CD4-positive, alpha-beta T cell (primary cell): ENCODE measurements around the gene BMP3. TPM values are rescaled to one million over a fixed set of nuclear protein-coding genes. Genes with fewer than 3 reads are reported as not detected.

ENCODE experiments used
- ATAC-seq: fragments of 200-7000 bp; cut with Tn5 transposase; one replicate; pipeline ENCODE4 v1.10.0; 2022; ENCODE audit warnings: mild to moderate bottlenecking; ENCODE audit not compliant: poor library complexity
- CTCF ChIA-PET: fragments of 350-600 bp; sonication (Branson Sonifier 250); formaldehyde crosslinking; loops from one replicate; lab custom pipeline; 2021; ENCODE audit warnings: antibody characterized with exemption, inconsistent platforms; lab: Charles Lee
- POLR2A ChIA-PET: fragments of 350-600 bp; sonication (Branson Sonifier 250); formaldehyde crosslinking; loops from one replicate; lab custom pipeline; 2021; ENCODE audit warnings: antibody characterized with exemption, inconsistent platforms; lab: Charles Lee
- DNase-seq, 14 experiments: peaks; one replicate each; pipeline ENCODE4 v3.0.0-alpha.2; 2013 to 2020; ENCODE audit warnings: mixed read lengths in 2 of 14
- H3K27ac ChIP-seq, 2 donors: one replicate each; pipeline versions ENCODE4 v1.5.1 to v1.7.0; 2013; ENCODE audit warnings: low read length in 2 of 2, low read depth in 1 of 2, mild to moderate bottlenecking in 1 of 2
- H3K27me3 ChIP-seq, 2 experiments: 1 replicate in 1 of 2; 2 replicates in 1 of 2; pipeline versions ENCODE4 v1.6.1 to v1.7.0; 2013; ENCODE audit warnings: low read length in 2 of 2, control low read depth in 1 of 2, mild to moderate bottlenecking in 1 of 2, moderate library complexity in 1 of 2; ENCODE audit not compliant: insufficient read depth in 2 of 2, control insufficient read depth in 1 of 2
- H3K36me3 ChIP-seq: one replicate; pipeline ENCODE4 v1.6.1; 2013; ENCODE audit warnings: low read length, control low read depth; ENCODE audit not compliant: insufficient read depth
- H3K4me1 ChIP-seq: one replicate; pipeline ENCODE4 v1.6.1; 2013; ENCODE audit warnings: low read length, control low read depth; ENCODE audit not compliant: insufficient read depth
- H3K4me3 ChIP-seq: one replicate; pipeline ENCODE4 v1.5.1; 2013; ENCODE audit warnings: mild to moderate bottlenecking, low read length, moderate library complexity
- H3K9me3 ChIP-seq, 2 experiments: 1 replicate in 1 of 2; 2 replicates in 1 of 2; pipeline versions ENCODE4 v1.6.1 to v1.7.0; 2013; ENCODE audit warnings: low read length in 2 of 2, mild to moderate bottlenecking in 2 of 2, control low read depth in 1 of 2, moderate library complexity in 1 of 2; ENCODE audit not compliant: control insufficient read depth in 1 of 2, insufficient read depth in 1 of 2
- H3K27ac Mint-ChIP-seq: one replicate; pipeline ENCODE4 v1.8.0; 2020; ENCODE audit warnings: mixed read lengths
- H3K27me3 Mint-ChIP-seq: one replicate; pipeline ENCODE4 v1.8.0; 2021; ENCODE audit warnings: mixed read lengths
- H3K36me3 Mint-ChIP-seq: one replicate; pipeline ENCODE4 v1.8.0; 2021; ENCODE audit warnings: low read depth, mixed read lengths
- H3K4me1 Mint-ChIP-seq: one replicate; pipeline ENCODE4 v1.8.0; 2021; ENCODE audit warnings: low read depth, mixed read lengths
- H3K4me3 Mint-ChIP-seq: one replicate; pipeline ENCODE4 v1.8.0; 2020; ENCODE audit warnings: mild to moderate bottlenecking, mixed read lengths
- H3K9me3 Mint-ChIP-seq: one replicate; pipeline ENCODE4 v1.8.0; 2020; ENCODE audit warnings: mixed read lengths
- intact Hi-C, 2 experiments: fragments of 100-400 bp; cut with DNase I in 1 of 2; cut with micrococcal nuclease in 1 of 2; formaldehyde crosslinking; loops; one replicate each; pipeline versions ENCODE4 v1.15.1 to v1.9.0; 2023 to 2025; cut with DNase I, micrococcal nuclease
- total RNA-seq, 174 experiments: library from RNA in 2 of 174; stranded (reverse) in 2 of 174; gene quantifications; one replicate each; pipeline ENCODE4 v1.2.3 and lab custom pipeline; 2021 to 2026
- TF ChIP-seq, protein P1 (sequence below): fragments of 200-600 bp; IDR thresholded peaks from one replicate; pipeline ENCODE4 v1.8.0; 2022; ENCODE audit warnings: antibody characterized with exemption, mild to moderate bottlenecking

BMP3 gene
- total RNA-seq, 2 experiments from 2014 or later, result not detected

DNA sequence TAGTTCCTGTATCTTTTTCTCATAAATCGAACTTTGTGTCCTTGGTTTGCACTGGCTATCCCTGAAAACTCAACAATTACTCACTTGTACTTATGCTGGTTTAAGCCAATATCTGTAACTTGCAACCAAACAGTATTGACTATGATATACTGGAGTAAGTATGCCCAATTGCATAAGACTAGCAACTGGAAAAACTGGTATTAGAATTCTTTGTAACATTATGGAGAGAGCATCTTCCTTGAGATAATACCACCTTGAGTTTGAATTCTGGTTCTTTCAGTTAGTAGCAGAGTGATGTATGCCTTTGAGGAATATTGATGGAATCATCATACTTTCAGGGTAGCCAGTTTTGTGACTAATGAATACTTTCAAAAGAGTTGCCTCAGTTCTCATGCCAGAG is 28.1 kb downstream of the BMP3 start:
- Mint-ChIP-seq H3K9me3 (no peaks in the 10 kb centered on the region), H3K4me1 (no peaks in the 10 kb centered on the region), H3K27ac (no peak overlapping the region), H3K27me3 (peaks cover 26% of the 10 kb centered on the region), H3K4me3 (no peak overlapping the region), H3K36me3 (no peaks in the 10 kb centered on the region)
- intact Hi-C loops, result loop anchor here in 1 of 2 experiments (10.0 kb wide), 1 partner anchor 854 kb away; no protein-coding TSS in a partner anchor
- Histone ChIP-seq H3K4me3 (no peak overlapping the region), H3K4me1 (no peaks in the 10 kb centered on the region), H3K9me3 (no peaks in the 10 kb centered on the region), H3K27ac (no peak overlapping the region), H3K27me3 (no peaks in the 10 kb centered on the region), H3K36me3 (no peaks in the 10 kb centered on the region)
- ChIA-PET CTCF (interaction anchor here (0.6 kb wide), 1 partner anchor 49 kb away, joined by 4 read pairs; no protein-coding TSS in a partner anchor), POLR2A (no interaction called here)
- TF ChIP-seq, protein P1, sequence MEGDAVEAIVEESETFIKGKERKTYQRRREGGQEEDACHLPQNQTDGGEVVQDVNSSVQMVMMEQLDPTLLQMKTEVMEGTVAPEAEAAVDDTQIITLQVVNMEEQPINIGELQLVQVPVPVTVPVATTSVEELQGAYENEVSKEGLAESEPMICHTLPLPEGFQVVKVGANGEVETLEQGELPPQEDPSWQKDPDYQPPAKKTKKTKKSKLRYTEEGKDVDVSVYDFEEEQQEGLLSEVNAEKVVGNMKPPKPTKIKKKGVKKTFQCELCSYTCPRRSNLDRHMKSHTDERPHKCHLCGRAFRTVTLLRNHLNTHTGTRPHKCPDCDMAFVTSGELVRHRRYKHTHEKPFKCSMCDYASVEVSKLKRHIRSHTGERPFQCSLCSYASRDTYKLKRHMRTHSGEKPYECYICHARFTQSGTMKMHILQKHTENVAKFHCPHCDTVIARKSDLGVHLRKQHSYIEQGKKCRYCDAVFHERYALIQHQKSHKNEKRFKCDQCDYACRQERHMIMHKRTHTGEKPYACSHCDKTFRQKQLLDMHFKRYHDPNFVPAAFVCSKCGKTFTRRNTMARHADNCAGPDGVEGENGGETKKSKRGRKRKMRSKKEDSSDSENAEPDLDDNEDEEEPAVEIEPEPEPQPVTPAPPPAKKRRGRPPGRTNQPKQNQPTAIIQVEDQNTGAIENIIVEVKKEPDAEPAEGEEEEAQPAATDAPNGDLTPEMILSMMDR, result no peak
- no peak for ATAC-seq
- DNase-seq, result no peak

DNA sequence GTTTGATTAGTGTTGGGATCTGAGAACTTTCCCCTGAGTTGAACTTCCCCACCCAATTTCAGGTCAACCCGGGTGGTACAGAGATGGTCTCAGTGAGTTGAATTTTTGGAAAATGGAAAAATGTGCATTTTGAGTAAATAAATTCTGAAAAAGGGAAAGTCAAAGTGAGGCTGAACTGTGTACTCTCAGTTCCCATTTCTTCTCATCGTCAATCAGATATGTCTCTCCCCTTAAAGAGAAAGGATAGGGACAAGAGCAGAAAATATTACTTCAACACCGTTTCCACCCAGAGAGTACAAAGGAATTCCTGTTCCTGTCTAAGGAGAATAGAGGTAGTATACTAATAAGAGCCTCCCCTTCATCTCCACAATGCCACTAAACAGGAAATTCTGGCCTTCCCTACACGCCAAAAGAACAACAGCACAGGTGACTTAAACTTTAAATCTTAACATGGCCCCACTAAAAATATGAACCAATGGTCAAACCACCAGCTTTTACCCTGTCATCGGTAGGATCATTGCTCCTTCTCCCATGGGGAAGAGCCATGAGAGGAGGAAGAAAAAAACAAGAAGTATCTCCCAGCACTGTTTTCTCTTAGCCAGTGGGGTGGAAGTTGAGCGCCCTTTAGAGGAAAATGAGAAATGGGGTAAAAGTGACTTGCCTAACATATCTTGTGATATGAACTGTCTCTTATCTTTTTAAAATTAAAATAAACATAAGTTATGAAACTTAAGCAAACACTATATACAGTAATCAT is 30.3 kb downstream of the BMP3 start:
- Mint-ChIP-seq H3K36me3 (no peaks in the 10 kb centered on the region), H3K4me1 (no peaks in the 10 kb centered on the region), H3K27ac (no peak overlapping the region), H3K4me3 (no peak overlapping the region), H3K27me3 (peaks cover 32% of the 10 kb centered on the region), H3K9me3 (no peaks in the 10 kb centered on the region)
- H3K36me3 ChIP-seq, result no peaks in the 10 kb centered on the region
- CTCF ChIA-PET, result no interaction called here
- no peak overlapping the region for H3K27ac ChIP-seq
- ATAC-seq, result no peak
- DNase-seq, result no peak
- H3K9me3 ChIP-seq, result no peaks in the 10 kb centered on the region
- no peaks in the 10 kb centered on the region for H3K27me3 ChIP-seq
- POLR2A ChIA-PET, result no interaction called here
- intact Hi-C loops, result no loop called here
- TF ChIP-seq, protein P1, result no peak
- no peaks in the 10 kb centered on the region for H3K4me1 ChIP-seq
- H3K4me3 ChIP-seq, result no peak overlapping the region

DNA sequence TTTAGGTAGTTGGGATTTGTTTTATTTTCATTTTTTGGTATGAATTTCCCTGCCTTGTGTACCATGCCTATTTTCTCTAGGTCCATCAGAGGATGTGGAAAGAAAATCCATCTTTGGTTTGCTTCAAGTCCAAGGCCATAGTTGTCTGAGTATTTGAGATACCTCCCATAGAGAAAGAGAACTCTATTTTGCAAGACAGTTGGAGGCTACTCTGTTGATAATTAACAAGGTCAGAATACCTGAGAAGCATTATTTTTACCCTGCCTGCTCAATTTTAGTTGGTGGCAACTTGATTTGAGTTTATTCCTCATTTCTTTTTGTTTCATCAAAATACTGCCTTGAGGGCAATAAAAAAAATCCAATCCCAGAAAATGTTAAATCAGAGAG is 30.8 kb downstream of the BMP3 start:
- TF ChIP-seq, protein P1, result no peak
- Histone ChIP-seq H3K27me3 (no peaks in the 10 kb centered on the region), H3K27ac (no peak overlapping the region), H3K4me1 (no peaks in the 10 kb centered on the region), H3K4me3 (no peak overlapping the region), H3K36me3 (no peaks in the 10 kb centered on the region), H3K9me3 (no peaks in the 10 kb centered on the region)
- peaks cover 32% of the 10 kb centered on the region for H3K27me3 Mint-ChIP-seq
- no peaks in the 10 kb centered on the region for H3K36me3 Mint-ChIP-seq
- ChIA-PET POLR2A (no interaction called here), CTCF (no interaction called here)
- ATAC-seq (no peak), DNase-seq (no peak)
- no peaks in the 10 kb centered on the region for H3K9me3 Mint-ChIP-seq
- H3K27ac Mint-ChIP-seq, result no peak overlapping the region
- intact Hi-C loops, result no loop called here
- no peaks in the 10 kb centered on the region for H3K4me1 Mint-ChIP-seq
- H3K4me3 Mint-ChIP-seq, result no peak overlapping the region
